Neural cell (in vitro differentiated cells): Measurements from ENCODE around the gene EGFL7. TPM values are rescaled to one million over a fixed set of nuclear protein-coding genes. Genes with fewer than 3 reads are reported as not detected.

Experiments used
- H2AFZ ChIP-seq: fragments of 200-600, 300-800 bp; sonication (generic), shearing (Covaris generic); 2 replicates; pipeline ENCODE4 v1.6.0; 2014; ENCODE audit warnings: low read depth, mild to moderate bottlenecking, antibody characterized with exemption, low read length, moderate library complexity
- H3F3A ChIP-seq: fragments of 200-600 bp; shearing (Covaris generic); 2 replicates; pipeline ENCODE4 v1.6.1; 2016; ENCODE audit warnings: mild to moderate bottlenecking, moderate library complexity, mixed read lengths, antibody characterized with exemption, low read length; ENCODE audit not compliant: insufficient read depth, poor library complexity, severe bottlenecking
- H3K27ac ChIP-seq: fragments of 200-600, 300-800 bp; sonication (generic), shearing (Covaris generic); 2 replicates; pipeline ENCODE4 v1.5.1; 2014; ENCODE audit warnings: mild to moderate bottlenecking, low read length, moderate library complexity
- H3K27me3 ChIP-seq: fragments of 300-800, 200-600 bp; sonication (generic), shearing (Covaris generic); 2 replicates; pipeline ENCODE4 v1.6.0; 2014; ENCODE audit warnings: mild to moderate bottlenecking, low read depth, low read length, moderate library complexity; ENCODE audit not compliant: insufficient read depth
- H3K36me3 ChIP-seq: fragments of 300-800, 200-600 bp; sonication (generic), shearing (Covaris generic); 2 replicates; pipeline ENCODE4 v1.5.1; 2014; ENCODE audit warnings: mild to moderate bottlenecking, antibody characterized with exemption, low read length, moderate library complexity; ENCODE audit not compliant: insufficient read depth
- H3K4me2 ChIP-seq: fragments of 300-800, 200-600 bp; sonication (generic), shearing (Covaris generic); 2 replicates; pipeline ENCODE4 v1.6.0; 2014; ENCODE audit warnings: mild to moderate bottlenecking, low read length
- H3K4me3 ChIP-seq: fragments of 300-800, 200-600 bp; sonication (generic), shearing (Covaris generic); 2 replicates; pipeline ENCODE4 v1.5.1; 2014; ENCODE audit warnings: mild to moderate bottlenecking, low read length, moderate library complexity
- H3K79me2 ChIP-seq: fragments of 200-600 bp; shearing (Covaris generic); replicated peaks from 2 replicates; pipeline ENCODE4 v1.6.0; 2014; ENCODE audit warnings: mild to moderate bottlenecking, low read length, moderate library complexity; ENCODE audit not compliant: insufficient read depth
- H3K9ac ChIP-seq: fragments of 300-800, 200-600 bp; sonication (generic), shearing (Covaris generic); 2 replicates; pipeline ENCODE4 v1.6.1; 2016; ENCODE audit warnings: mild to moderate bottlenecking, low read length, mixed read lengths
- H3K9me2 ChIP-seq: fragments of 200-600 bp; shearing (Covaris generic); 2 replicates; pipeline ENCODE4 v1.6.1; 2016; ENCODE audit warnings: mild to moderate bottlenecking, low read length, mixed read lengths; ENCODE audit not compliant: insufficient read depth
- H3K9me3 ChIP-seq: fragments of 200-600, 300-800 bp; sonication (generic), shearing (Covaris generic); 2 replicates; pipeline ENCODE4 v1.6.1; 2016; ENCODE audit warnings: mild to moderate bottlenecking, mixed run types, low read length, moderate library complexity, mixed read lengths
- H4K20me1 ChIP-seq: fragments of 200-600 bp; shearing (Covaris generic); 2 replicates; pipeline ENCODE4 v1.6.1; 2016; ENCODE audit warnings: mild to moderate bottlenecking, mixed run types; ENCODE audit not compliant: insufficient read depth
- CTCF ChIP-seq: fragments of 450-650 bp; IDR thresholded peaks from 2 replicates; pipeline ENCODE4 v1.5.1; 2014; ENCODE audit warnings: antibody characterized with exemption, mild to moderate bottlenecking, moderate library complexity; ENCODE audit not compliant: poor library complexity, severe bottlenecking
- EP300 ChIP-seq: fragments of 450-650 bp; conservative IDR thresholded peaks from 2 replicates; pipeline ENCODE4 v1.6.1; 2014; ENCODE audit warnings: antibody characterized with exemption, mild to moderate bottlenecking, moderate library complexity; ENCODE audit not compliant: poor library complexity, severe bottlenecking
- EZH2 ChIP-seq: fragments of 200-600, 300-800 bp; shearing (Covaris generic), sonication (generic); IDR thresholded peaks from 2 replicates; pipeline ENCODE4 v1.6.1; 2014; ENCODE audit warnings: antibody characterized with exemption, low read length, borderline replicate concordance, mild to moderate bottlenecking; ENCODE audit not compliant: insufficient read depth, poor library complexity, severe bottlenecking
- MXI1 ChIP-seq: fragments of 450-650 bp; conservative IDR thresholded peaks from 2 replicates; pipeline ENCODE4 v1.6.1; 2014; ENCODE audit warnings: antibody characterized with exemption, mild to moderate bottlenecking; ENCODE audit not compliant: poor library complexity, severe bottlenecking
- POLR2AphosphoS5 ChIP-seq: IDR thresholded peaks from 2 replicates; pipeline ENCODE4 v1.6.1; 2012
- RAD21 ChIP-seq: fragments of 450-650 bp; conservative IDR thresholded peaks from 2 replicates; pipeline ENCODE4 v1.6.1; 2014; ENCODE audit warnings: antibody characterized with exemption, mild to moderate bottlenecking, moderate library complexity
- REST ChIP-seq: IDR thresholded peaks from 2 replicates; pipeline ENCODE4 v1.6.1; 2012; ENCODE audit warnings: borderline replicate concordance
- SMC3 ChIP-seq: fragments of 450-650 bp; conservative IDR thresholded peaks from 2 replicates; pipeline ENCODE4 v1.6.1; 2014; ENCODE audit warnings: antibody characterized with exemption, mild to moderate bottlenecking, moderate library complexity; ENCODE audit not compliant: poor library complexity
- TAF1 ChIP-seq: IDR thresholded peaks from 2 replicates; pipeline ENCODE4 v1.6.1; 2012; ENCODE audit warnings: low read depth
- polyA plus RNA-seq: library from polyadenylated mRNA; depleted of rRNA; stranded (reverse); fragments of >200 nt; gene quantifications from 2 replicates; pipeline ENCODE4 v1.2.3, GENCODE V29; 2014

Gene EGFL7
- polyA plus RNA-seq, 1 donor from 2014 or later = 12.5 TPM

DNA sequence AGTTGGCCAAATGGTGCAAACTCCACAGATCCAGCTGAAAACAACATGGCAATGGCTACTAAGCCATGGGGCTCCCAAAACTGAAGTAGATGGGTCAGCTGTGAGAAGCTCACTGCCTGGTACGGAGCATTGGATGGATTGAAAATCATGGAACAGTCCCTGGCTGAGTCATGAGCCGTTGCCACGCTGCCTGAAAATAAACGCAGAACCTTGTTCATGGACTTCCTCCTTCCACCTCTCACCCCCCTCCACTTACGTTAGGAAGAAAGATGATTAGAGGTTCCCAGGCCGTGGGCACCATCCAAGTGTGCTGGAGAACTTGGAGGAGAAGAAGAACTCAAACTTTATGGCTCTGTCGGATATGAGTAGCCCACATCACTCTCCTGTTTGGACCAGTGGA lies 42.8 kb downstream of the EGFL7 start:
- no peak overlapping the region for H3K4me2 ChIP-seq
- no peaks in the 10 kb centered on the region for H4K20me1 ChIP-seq
- H3K4me3 ChIP-seq = no peak overlapping the region
- no peaks in the 10 kb centered on the region for H3K9me3 ChIP-seq
- H3K9ac ChIP-seq = no peak overlapping the region
- TF ChIP-seq MXI1 = no peak
- TF ChIP-seq POLR2AphosphoS5 = no peak
- no peak for TF ChIP-seq CTCF
- no peak for TF ChIP-seq RAD21
- TF ChIP-seq TAF1 = no peak
- no peak for TF ChIP-seq REST
- TF ChIP-seq EZH2 = no peak
- TF ChIP-seq SMC3 = no peak
- no peak for TF ChIP-seq EP300
- no peak overlapping the region for H2AFZ ChIP-seq
- H3K36me3 ChIP-seq = no peaks in the 10 kb centered on the region
- no peaks in the 10 kb centered on the region for H3K27me3 ChIP-seq
- H3F3A ChIP-seq = no peaks in the 10 kb centered on the region
- no peaks in the 10 kb centered on the region for H3K79me2 ChIP-seq
- no peaks in the 10 kb centered on the region for H3K9me2 ChIP-seq
- H3K27ac ChIP-seq = no peak overlapping the region

DNA sequence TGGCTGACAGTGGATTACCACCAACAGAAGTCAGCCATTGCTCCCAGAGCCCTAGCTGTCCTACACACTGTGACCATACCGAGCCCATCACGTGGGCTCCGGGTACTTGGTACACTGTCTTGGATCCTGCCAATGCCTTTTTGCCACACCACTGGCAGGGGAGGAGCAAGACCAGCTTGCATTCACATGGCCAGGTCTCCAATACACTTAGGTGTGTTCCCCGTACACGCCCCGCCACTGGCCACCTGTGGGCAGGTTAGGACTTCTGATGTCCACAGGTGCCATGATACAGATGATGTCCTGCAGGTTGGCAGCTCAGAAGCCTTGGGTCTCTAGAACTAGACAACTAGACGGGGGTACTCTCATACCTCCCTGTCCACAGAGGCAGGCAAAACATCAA lies 44.3 kb downstream of the EGFL7 start:
- Histone ChIP-seq H4K20me1 (no peaks in the 10 kb centered on the region), H3K9me3 (no peaks in the 10 kb centered on the region), H3K79me2 (no peaks in the 10 kb centered on the region), H3K27me3 (no peaks in the 10 kb centered on the region), H3K9me2 (no peaks in the 10 kb centered on the region), H3K27ac (no peak overlapping the region), H3K4me2 (no peak overlapping the region), H3K9ac (no peak overlapping the region), H2AFZ (no peak overlapping the region), H3K36me3 (no peaks in the 10 kb centered on the region), H3K4me3 (no peak overlapping the region), H3F3A (no peaks in the 10 kb centered on the region)
- TF ChIP-seq CTCF = no peak
- TF ChIP-seq SMC3 = no peak
- TF ChIP-seq MXI1 = no peak
- no peak for TF ChIP-seq RAD21
- TF ChIP-seq POLR2AphosphoS5 = no peak
- TF ChIP-seq EP300 = no peak
